Gastrocnemius medialis (tissue), 4 donors: Measurements from ENCODE around the gene NUDT1. TPM values are rescaled to one million over a fixed set of nuclear protein-coding genes. Genes with fewer than 3 reads are reported as not detected.

Source experiments
- ATAC-seq, 2 donors: fragments of 150-250 bp; one replicate each; pipeline ENCODE4 v1.9.1; 2016
- DNase-seq, 2 donors: peaks; one replicate each; pipeline ENCODE4 v3.0.0-alpha.2; 2019
- H3K27ac ChIP-seq, 4 donors: fragments of 200-600 bp; sonication (generic); 1 replicate in 1 of 4; 2 replicates in 3 of 4; pipeline ENCODE4 v1.5.1; 2016 to 2018; ENCODE audit warnings: mild to moderate bottlenecking in 2 of 4, moderate library complexity in 1 of 4
- H3K27me3 ChIP-seq, 3 donors: fragments of 200-600 bp; sonication (generic) in 2 of 3; 1 replicate in 1 of 3; 2 replicates in 2 of 3; pipeline versions ENCODE4 v1.5.1 to v1.6.0; 2016 to 2019; ENCODE audit warnings: mild to moderate bottlenecking in 1 of 3, moderate library complexity in 1 of 3
- H3K36me3 ChIP-seq, 2 donors: fragments of 200-600 bp; sonication (generic) in 1 of 2; one replicate each; pipeline ENCODE4 v1.5.1; 2017 to 2018
- H3K4me1 ChIP-seq, 2 donors: fragments of 200-600 bp; sonication (generic) in 1 of 2; one replicate each; pipeline ENCODE4 v1.5.1; 2016 to 2017; ENCODE audit warnings: mild to moderate bottlenecking in 2 of 2
- H3K4me3 ChIP-seq, 4 donors: fragments of 200-600 bp; sonication (generic) in 3 of 4; 1 replicate in 1 of 4; 2 replicates in 3 of 4; pipeline ENCODE4 v1.5.1; 2016 to 2019; ENCODE audit warnings: mild to moderate bottlenecking in 2 of 4
- H3K9me3 ChIP-seq, 3 donors: fragments of 200-600 bp; sonication (generic) in 2 of 3; 1 replicate in 1 of 3; 2 replicates in 2 of 3; pipeline ENCODE4 v1.5.1; 2016 to 2019
- CTCF ChIP-seq, 5 experiments: fragments of 450-650 bp in 3 of 5; fragments of 200-600 bp in 2 of 5; sonication (generic) in 2 of 5; IDR thresholded peaks in 4 of 5; conservative IDR thresholded peaks in 1 of 5; 1 replicate in 4 of 5; 2 replicates in 1 of 5; pipeline ENCODE4 v1.5.1; 2016 to 2019; ENCODE audit warnings: antibody characterized with exemption in 5 of 5, mild to moderate bottlenecking in 3 of 5, moderate library complexity in 3 of 5
- POLR2A ChIP-seq, 2 donors: fragments of 450-650 bp; IDR thresholded peaks; one replicate each; pipeline ENCODE4 v1.6.1; 2017; ENCODE audit warnings: antibody characterized with exemption in 2 of 2, mild to moderate bottlenecking in 2 of 2, moderate library complexity in 2 of 2
- in situ Hi-C, 4 donors: fragments of 200-750 bp; cut with MboI; loops; one replicate each; pipeline versions ENCODE4 v1.15.0 to v1.8.0; 2017; ENCODE audit warnings: low sequenced_read_pairs in 4 of 4
- intact Hi-C: fragments of 100-400 bp; cut with DNase I; formaldehyde crosslinking; loops from one replicate; pipeline ENCODE4 v1.15.1; 2023; ENCODE audit warnings: low total_unique reads
- total RNA-seq, 4 donors: library from RNA; depleted of rRNA; stranded (reverse); fragments of >200 nt; gene quantifications; one replicate each; pipeline versions ENCODE4 v1.1.0 to v1.2.3, GENCODE V29; 2016

NUDT1 gene
- total RNA-seq, 4 donors from 2014 or later, result 14.7 to 22.5 (median 18.1) TPM

- no peaks in the 10 kb centered on the region for H3K36me3 ChIP-seq
- DNase-seq (no peak), ATAC-seq (no peak)
- no peaks in the 10 kb centered on the region for H3K9me3 ChIP-seq
- TF ChIP-seq POLR2A (IDR thresholded peaks at IDR 0.05), result no peak
- no peak for TF ChIP-seq CTCF (IDR thresholded peaks at IDR 0.05 in 4 of 5, conservative IDR thresholded peaks at IDR 0.05 in 1 of 5)
- no peaks in the 10 kb centered on the region for H3K27me3 ChIP-seq
- in situ Hi-C loops, result no loop called here
- no peak overlapping the region for H3K4me3 ChIP-seq
- H3K4me1 ChIP-seq, result no peaks in the 10 kb centered on the region
- H3K27ac ChIP-seq, result no peak overlapping the region
- intact Hi-C loops, result no loop called here
Observed at GRCh38 chr7:2281541-2281940, 39.5 kb downstream of the NUDT1 start.

DNA sequence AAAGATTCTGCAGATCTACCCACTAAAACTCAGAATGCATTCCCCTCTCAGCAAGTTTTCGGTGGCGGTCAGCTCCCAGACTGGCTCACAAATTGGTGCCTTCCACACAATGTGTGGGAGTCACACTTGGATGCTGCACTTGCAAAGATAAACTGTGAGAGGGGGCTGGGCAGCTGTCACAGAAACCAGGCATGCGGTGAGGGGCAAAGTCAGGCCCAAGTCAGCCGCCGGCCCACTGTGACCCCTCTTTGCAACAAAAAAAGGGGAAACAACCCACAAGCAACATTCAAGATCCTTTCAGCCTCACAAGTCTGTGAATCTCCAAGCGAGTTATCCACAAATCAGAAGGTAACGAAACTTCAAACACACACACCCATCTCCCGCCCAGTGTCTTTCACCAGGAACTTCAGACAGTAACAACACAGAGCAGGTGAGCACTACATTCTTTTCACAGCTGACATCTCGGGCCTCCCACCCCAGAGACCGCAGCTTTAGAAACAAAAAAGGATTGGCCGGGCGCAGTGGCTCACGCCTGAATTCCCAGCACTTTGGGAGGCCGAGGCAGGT lies 40.2 kb downstream of the NUDT1 start:
- TF ChIP-seq POLR2A (IDR thresholded peaks at IDR 0.05), result no peak
- TF ChIP-seq CTCF (IDR thresholded peaks at IDR 0.05 in 4 of 5, conservative IDR thresholded peaks at IDR 0.05 in 1 of 5), result no peak
- intact Hi-C loops (no loop called here), in situ Hi-C loops (no loop called here)
- H3K36me3 ChIP-seq, result no peaks in the 10 kb centered on the region
- no peak for ATAC-seq
- no peaks in the 10 kb centered on the region for H3K9me3 ChIP-seq
- DNase-seq, result no peak
- no peaks in the 10 kb centered on the region for H3K27me3 ChIP-seq
- no peaks in the 10 kb centered on the region for H3K4me1 ChIP-seq
- no peak overlapping the region for H3K4me3 ChIP-seq
- H3K27ac ChIP-seq, result no peak overlapping the region

GRCh38 chr7:2283074-2283473 lies 41.0 kb downstream of the NUDT1 start:
- no peak for ATAC-seq
- no peak overlapping the region for H3K4me3 ChIP-seq
- H3K9me3 ChIP-seq, result no peaks in the 10 kb centered on the region
- in situ Hi-C loops, result no loop called here
- TF ChIP-seq POLR2A (IDR thresholded peaks at IDR 0.05) (no peak), CTCF (IDR thresholded peaks at IDR 0.05 in 4 of 5, conservative IDR thresholded peaks at IDR 0.05 in 1 of 5) (no peak)
- no peaks in the 10 kb centered on the region for H3K4me1 ChIP-seq
- no peaks in the 10 kb centered on the region for H3K36me3 ChIP-seq
- no peaks in the 10 kb centered on the region for H3K27me3 ChIP-seq
- intact Hi-C loops, result no loop called here
- no peak overlapping the region for H3K27ac ChIP-seq
- no peak for DNase-seq

DNA sequence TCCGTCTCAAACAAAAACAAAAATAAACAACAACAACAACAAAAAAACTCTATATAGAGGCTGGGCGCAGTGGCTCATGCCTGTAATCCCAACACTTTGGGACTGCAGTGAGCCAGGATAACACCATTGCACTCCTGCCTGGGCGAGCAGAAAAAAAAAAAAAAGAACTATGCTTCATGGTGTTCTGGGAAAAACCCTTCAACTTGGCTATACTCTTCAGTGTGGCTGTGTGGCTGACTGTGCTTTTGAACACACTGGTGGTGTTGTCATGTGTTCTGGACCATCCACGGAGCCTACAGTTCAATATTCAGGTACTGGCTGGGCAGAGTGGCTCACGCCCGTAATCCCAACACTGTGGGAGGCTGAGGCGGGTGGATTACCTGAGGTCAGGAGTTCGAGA lies 45.7 kb downstream of the NUDT1 start:
- TF ChIP-seq CTCF (IDR thresholded peaks at IDR 0.05 in 4 of 5, conservative IDR thresholded peaks at IDR 0.05 in 1 of 5) (no peak), POLR2A (IDR thresholded peaks at IDR 0.05) (no peak)
- in situ Hi-C loops, result no loop called here
- intact Hi-C loops, result no loop called here
- no peak for ATAC-seq
- Histone ChIP-seq H3K4me3 (no peak overlapping the region), H3K9me3 (no peaks in the 10 kb centered on the region), H3K4me1 (no peaks in the 10 kb centered on the region), H3K27me3 (no peaks in the 10 kb centered on the region), H3K27ac (no peak overlapping the region), H3K36me3 (no peaks in the 10 kb centered on the region)
- DNase-seq, result no peak

DNA sequence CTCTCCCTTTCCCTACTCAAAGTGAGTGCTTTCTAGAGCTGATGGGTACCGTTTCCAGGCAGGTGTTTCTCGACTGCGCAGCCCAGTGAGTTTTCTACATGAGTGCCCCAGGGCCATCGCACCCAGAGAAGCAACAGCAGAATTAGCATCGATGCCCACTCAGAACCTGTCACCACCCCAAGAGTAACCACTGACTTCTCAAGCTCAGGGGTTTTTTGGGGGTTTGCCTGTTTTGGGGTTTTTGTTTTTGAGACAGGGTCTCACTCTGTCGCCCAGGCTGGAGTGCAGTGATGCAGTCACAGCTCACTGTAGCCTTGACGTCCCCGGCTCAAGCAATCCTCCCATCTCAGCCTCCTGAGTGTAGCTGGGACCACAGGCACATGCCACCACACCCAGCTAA lies 46.5 kb downstream of the NUDT1 start:
- Histone ChIP-seq H3K4me1 (no peaks in the 10 kb centered on the region), H3K9me3 (no peaks in the 10 kb centered on the region), H3K36me3 (no peaks in the 10 kb centered on the region), H3K27ac (no peak overlapping the region), H3K27me3 (no peaks in the 10 kb centered on the region), H3K4me3 (no peak overlapping the region)
- ATAC-seq (no peak), DNase-seq (no peak)
- intact Hi-C loops (no loop called here), in situ Hi-C loops (no loop called here)
- TF ChIP-seq POLR2A (IDR thresholded peaks at IDR 0.05), result no peak
- no peak for TF ChIP-seq CTCF (IDR thresholded peaks at IDR 0.05 in 4 of 5, conservative IDR thresholded peaks at IDR 0.05 in 1 of 5)
